ENCODE results near the gene CCDC88B. TPM values are rescaled to one million over a fixed set of nuclear protein-coding genes. Genes with fewer than 3 reads are reported as not detected.

Gene CCDC88B
- total and polyA plus RNA-seq, 9 of the 15 experiments (the other 6 are each of a cell fraction or from before 2014, with no cell fraction given): 0.13 to 18.1 (median 7.9) TPM

DNA sequence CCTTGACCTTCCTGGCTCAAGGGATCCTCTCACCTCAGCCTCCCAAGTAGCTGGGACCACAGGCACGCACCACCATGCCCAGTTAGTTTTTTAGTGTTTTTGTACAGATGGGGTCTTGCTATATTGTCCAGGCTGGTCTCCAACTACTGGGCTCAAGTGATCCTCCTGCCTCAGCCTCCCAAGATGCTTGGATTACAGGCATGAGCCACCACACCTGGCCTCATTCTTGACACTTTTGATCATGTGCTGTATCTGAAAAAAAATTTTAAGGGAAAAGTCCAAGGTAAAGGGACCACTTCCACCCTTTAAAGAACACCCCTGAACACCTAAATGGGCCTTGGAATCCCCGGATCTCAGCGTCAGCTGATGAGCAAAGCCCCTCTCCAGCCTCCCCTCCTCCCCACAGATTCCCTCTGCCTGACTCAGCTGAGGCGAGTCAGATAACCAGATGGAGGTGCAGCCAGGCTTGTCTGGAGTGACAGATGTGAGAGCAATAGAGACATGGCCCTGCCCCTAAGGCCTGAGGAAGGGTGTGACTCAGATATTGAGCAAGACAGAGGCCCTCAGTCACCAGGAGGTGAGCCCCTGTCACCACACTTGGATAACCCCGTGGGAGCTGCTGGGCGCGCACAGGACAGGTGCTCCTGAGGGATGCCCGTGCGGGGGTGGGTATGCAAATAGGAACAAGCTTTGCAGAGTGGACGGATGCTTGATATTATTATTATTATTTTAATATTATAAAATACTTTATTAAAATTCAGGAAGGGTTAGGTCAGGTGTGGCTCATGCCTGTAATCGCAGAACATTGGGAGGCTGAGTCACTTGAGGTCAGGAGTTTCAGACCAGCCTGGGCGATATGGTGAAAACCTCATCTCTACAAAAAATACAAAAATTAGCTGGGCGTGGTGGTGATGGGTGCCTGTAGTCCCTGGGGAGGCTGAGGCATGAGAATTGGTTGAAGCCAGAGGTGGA, 5.0 kb upstream of the CCDC88B start (continued):
- TF ChIP-seq NEUROD1 (IDR thresholded peaks at IDR 0.05; ENCODE audit: borderline replicate concordance, low read depth, low read length, partially characterized antibody): peak; percentile 93
- peak; percentile 95 for TF ChIP-seq SOX6 (IDR thresholded peaks at IDR 0.05)
- TF ChIP-seq CXXC5 (CRISPR knock-in tag; IDR thresholded peaks at IDR 0.05): peak; percentile 70
- TF ChIP-seq MTA3 (IDR thresholded peaks at IDR 0.05; ENCODE audit: borderline replicate concordance): peak; percentile 85
- TF ChIP-seq SMARCE1 (IDR thresholded peaks at IDR 0.05): peak; percentile 99
- peak; percentile 26; the same call in 1 of the 2 replicates for TF ChIP-seq MEF2A (IDR thresholded peaks at IDR 0.05; ENCODE audit: control insufficient read depth, low read depth, low read length)
- TF ChIP-seq NR4A1 (CRISPR knock-in tag; IDR thresholded peaks at IDR 0.05): no peak
- TF ChIP-seq NR4A1 (tag; IDR thresholded peaks at IDR 0.05): peak; percentile 76; the same call in 1 of the 2 replicates
- TF ChIP-seq HDGF (IDR thresholded peaks at IDR 0.05): no peak
- TF ChIP-seq NR2C1 (IDR thresholded peaks at IDR 0.05): peak; percentile 52
- peak; percentile 69 for TF ChIP-seq NR2C1 (tag; IDR thresholded peaks at IDR 0.05)
- no peak for TF ChIP-seq ZNF699 (CRISPR knock-in tag; IDR thresholded peaks at IDR 0.05; ENCODE audit: insufficient replicate concordance)
- peak; percentile 50 for TF ChIP-seq RBBP5 (IDR thresholded peaks at IDR 0.05; ENCODE audit: borderline replicate concordance, insufficient read depth, low read length, poor library complexity, severe bottlenecking)
- no peak for TF ChIP-seq XRCC3 (IDR thresholded peaks at IDR 0.05)
- peak; percentile 90 for TF ChIP-seq FOXM1 (IDR thresholded peaks at IDR 0.05; ENCODE audit: low read depth)
- no peak for TF ChIP-seq FOXM1 (CRISPR knock-in tag; IDR thresholded peaks at IDR 0.05; ENCODE audit: low read depth)
- TF ChIP-seq ZNF224 (CRISPR knock-in tag; IDR thresholded peaks at IDR 0.05): no peak
- TF ChIP-seq EP400 (IDR thresholded peaks at IDR 0.05): peak; percentile 78
- TF ChIP-seq, protein P1, sequence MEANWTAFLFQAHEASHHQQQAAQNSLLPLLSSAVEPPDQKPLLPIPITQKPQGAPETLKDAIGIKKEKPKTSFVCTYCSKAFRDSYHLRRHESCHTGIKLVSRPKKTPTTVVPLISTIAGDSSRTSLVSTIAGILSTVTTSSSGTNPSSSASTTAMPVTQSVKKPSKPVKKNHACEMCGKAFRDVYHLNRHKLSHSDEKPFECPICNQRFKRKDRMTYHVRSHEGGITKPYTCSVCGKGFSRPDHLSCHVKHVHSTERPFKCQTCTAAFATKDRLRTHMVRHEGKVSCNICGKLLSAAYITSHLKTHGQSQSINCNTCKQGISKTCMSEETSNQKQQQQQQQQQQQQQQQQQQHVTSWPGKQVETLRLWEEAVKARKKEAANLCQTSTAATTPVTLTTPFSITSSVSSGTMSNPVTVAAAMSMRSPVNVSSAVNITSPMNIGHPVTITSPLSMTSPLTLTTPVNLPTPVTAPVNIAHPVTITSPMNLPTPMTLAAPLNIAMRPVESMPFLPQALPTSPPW (CRISPR knock-in tag; IDR thresholded peaks at IDR 0.05): peak; percentile 94
- TF ChIP-seq ETV6 (IDR thresholded peaks at IDR 0.05; ENCODE audit: borderline replicate concordance in 1 of 2, low read depth in 2 of 2, low read length in 1 of 2): peak in 1 of 2 experiments; percentile 61; a peak in 1 of 4 replicates
- TF ChIP-seq ETV6 (CRISPR knock-in tag; IDR thresholded peaks at IDR 0.05; ENCODE audit: borderline replicate concordance): no peak
- no peak for TF ChIP-seq SNIP1 (IDR thresholded peaks at IDR 0.05; ENCODE audit: low read depth)
- 0 out of 2 replicates have a peak, but pooled peaks have one; percentile 20 for TF ChIP-seq ZNF444 (CRISPR knock-in tag; IDR thresholded peaks at IDR 0.05)
- TF ChIP-seq, protein P2, sequence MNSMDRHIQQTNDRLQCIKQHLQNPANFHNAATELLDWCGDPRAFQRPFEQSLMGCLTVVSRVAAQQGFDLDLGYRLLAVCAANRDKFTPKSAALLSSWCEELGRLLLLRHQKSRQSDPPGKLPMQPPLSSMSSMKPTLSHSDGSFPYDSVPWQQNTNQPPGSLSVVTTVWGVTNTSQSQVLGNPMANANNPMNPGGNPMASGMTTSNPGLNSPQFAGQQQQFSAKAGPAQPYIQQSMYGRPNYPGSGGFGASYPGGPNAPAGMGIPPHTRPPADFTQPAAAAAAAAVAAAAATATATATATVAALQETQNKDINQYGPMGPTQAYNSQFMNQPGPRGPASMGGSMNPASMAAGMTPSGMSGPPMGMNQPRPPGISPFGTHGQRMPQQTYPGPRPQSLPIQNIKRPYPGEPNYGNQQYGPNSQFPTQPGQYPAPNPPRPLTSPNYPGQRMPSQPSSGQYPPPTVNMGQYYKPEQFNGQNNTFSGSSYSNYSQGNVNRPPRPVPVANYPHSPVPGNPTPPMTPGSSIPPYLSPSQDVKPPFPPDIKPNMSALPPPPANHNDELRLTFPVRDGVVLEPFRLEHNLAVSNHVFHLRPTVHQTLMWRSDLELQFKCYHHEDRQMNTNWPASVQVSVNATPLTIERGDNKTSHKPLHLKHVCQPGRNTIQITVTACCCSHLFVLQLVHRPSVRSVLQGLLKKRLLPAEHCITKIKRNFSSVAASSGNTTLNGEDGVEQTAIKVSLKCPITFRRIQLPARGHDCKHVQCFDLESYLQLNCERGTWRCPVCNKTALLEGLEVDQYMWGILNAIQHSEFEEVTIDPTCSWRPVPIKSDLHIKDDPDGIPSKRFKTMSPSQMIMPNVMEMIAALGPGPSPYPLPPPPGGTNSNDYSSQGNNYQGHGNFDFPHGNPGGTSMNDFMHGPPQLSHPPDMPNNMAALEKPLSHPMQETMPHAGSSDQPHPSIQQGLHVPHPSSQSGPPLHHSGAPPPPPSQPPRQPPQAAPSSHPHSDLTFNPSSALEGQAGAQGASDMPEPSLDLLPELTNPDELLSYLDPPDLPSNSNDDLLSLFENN (IDR thresholded peaks at IDR 0.05; ENCODE audit: low read depth in 2 of 2, low read length in 2 of 2): peak in 1 of 2 experiments; percentile 96; a peak in 2 of 4 replicates
